AG09309 (cell line): ENCODE results near the gene MTRF1L.

ENCODE experiments used
- DNase-seq: peaks from one replicate; pipeline ENCODE4 v3.0.0-alpha.2; 2010; ENCODE audit warnings: low read depth
- H3K4me3 ChIP-seq: 2 replicates; pipeline ENCODE4 v1.5.1; 2011; ENCODE audit warnings: mild to moderate bottlenecking, low read depth, low read length, moderate library complexity; ENCODE audit not compliant: control insufficient read depth
- CTCF ChIP-seq: IDR thresholded peaks from 2 replicates; pipeline ENCODE4 v1.5.1; 2011; ENCODE audit warnings: mild to moderate bottlenecking, low read depth, low read length, inconsistent platforms; ENCODE audit not compliant: insufficient read depth, control insufficient read depth; ENCODE audit errors: missing control alignments

Gene MTRF1L

GRCh38 chr6:153028286-153028685, 25.8 kb upstream of the MTRF1L start:
- no peak for TF ChIP-seq CTCF
- H3K4me3 ChIP-seq = no peak overlapping the region
- no peak for DNase-seq

- no peak for DNase-seq
- TF ChIP-seq CTCF = no peak
- H3K4me3 ChIP-seq = no peak overlapping the region
Measured at GRCh38 chr6:153027480-153027879, 25.0 kb upstream of the MTRF1L start.

- DNase-seq = no peak
- no peak overlapping the region for H3K4me3 ChIP-seq
- TF ChIP-seq CTCF = no peak
Measured at GRCh38 chr6:153024709-153025017, 22.2 kb upstream of the MTRF1L start.

GRCh38 chr6:153023977-153024708, 21.6 kb upstream of the MTRF1L start:
- no peak overlapping the region for H3K4me3 ChIP-seq
- TF ChIP-seq CTCF = peak; percentile 74
- DNase-seq = no peak

- DNase-seq = no peak
- no peak for TF ChIP-seq CTCF
Measured at GRCh38 chr6:153018355-153018754, 15.8 kb upstream of the MTRF1L start.

GRCh38 chr6:153016846-153017245, 14.3 kb upstream of the MTRF1L start:
- no peak for TF ChIP-seq CTCF
- no peak for DNase-seq
- no peak overlapping the region for H3K4me3 ChIP-seq

More at GRCh38 chr6:153018355-153018754, 15.8 kb upstream of the MTRF1L start:
- H3K4me3 ChIP-seq = no peak overlapping the region
